Measurements from ENCODE around the gene DPP6.

DPP6 gene

DNA sequence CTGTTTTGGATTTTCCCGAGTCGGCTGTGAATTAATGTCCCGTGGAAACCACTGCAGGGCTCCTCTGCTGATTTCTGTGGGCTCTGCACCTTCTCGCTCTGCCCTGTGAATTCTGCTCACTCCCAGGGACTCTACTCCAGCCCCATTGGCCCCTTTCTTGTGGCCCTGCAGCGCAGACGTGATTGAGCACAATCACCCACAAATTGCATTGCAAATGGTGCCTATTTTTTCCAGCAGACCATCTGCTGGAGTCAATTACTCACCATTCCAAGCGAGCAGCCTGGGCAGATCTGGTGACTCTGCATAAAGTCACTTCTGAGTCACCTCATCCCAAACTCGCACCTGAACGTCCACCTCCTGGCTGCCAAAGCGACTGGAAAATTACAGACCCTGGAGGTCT, 714.9 kb downstream of the DPP6 start:
- no peak for DNase-seq (ENCODE audit: low read depth, low spot score)

- no peak for DNase-seq (ENCODE audit: low read depth, low spot score)
Observed at GRCh38 chr7:154767821-154768415, 715.7 kb downstream of the DPP6 start.

- no peak for DNase-seq (ENCODE audit: low read depth, low spot score)
Observed at GRCh38 chr7:154769001-154769400, 716.8 kb downstream of the DPP6 start.

GRCh38 chr7:154769527-154769926, 717.3 kb downstream of the DPP6 start:
- no peak for DNase-seq (ENCODE audit: low read depth, low spot score)

- DNase-seq (ENCODE audit: low read depth, low spot score) = no peak
Observed at GRCh38 chr7:154770361-154770760, 718.2 kb downstream of the DPP6 start.

DNA sequence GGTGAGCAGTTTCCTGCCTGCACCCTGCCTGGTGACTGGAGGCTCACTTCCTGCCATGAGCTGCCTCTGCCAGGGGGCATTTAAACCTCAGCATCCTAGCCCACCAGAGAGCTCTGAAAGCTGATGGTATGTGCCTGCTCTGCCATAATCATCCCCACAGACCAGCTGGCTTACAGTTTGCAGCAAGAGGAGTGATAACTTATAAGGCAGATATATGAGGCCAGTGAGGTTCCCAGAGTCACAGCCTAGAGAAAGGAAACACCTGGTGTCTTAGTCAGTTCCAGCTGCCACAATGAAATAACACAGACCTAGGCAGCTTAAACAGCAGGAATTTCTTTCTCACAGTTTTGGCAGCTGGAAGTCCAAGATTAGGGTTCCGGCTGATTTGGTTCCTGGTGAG, 718.8 kb downstream of the DPP6 start:
- no peak for DNase-seq (ENCODE audit: low read depth, low spot score)

- no peak for DNase-seq (ENCODE audit: low read depth, low spot score)
Observed at GRCh38 chr7:154774303-154774969, 722.2 kb downstream of the DPP6 start.

DNA sequence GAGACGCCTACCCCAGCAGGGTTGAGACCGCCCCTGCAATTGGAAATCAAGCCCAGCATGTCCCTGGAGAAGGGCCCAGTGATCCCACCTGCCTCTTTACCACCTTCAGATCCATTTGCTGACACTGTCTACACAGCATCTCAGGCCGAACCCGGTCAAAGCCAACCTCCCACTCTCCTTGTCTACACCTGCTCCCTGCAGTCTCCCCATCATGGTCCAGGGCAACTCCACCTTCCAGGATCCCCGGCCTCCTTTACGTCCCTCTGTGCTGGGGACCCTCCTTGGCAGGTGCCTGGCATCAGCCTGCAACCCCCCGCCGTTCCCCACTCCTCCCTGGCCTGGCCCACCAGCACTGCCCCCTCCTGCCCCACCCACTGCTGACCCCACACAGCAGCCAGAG, 723.5 kb downstream of the DPP6 start:
- no peak for DNase-seq (ENCODE audit: low read depth, low spot score)

- no peak for DNase-seq (ENCODE audit: low read depth, low spot score)
Observed at GRCh38 chr7:154776350-154776749, 724.2 kb downstream of the DPP6 start.

DNA sequence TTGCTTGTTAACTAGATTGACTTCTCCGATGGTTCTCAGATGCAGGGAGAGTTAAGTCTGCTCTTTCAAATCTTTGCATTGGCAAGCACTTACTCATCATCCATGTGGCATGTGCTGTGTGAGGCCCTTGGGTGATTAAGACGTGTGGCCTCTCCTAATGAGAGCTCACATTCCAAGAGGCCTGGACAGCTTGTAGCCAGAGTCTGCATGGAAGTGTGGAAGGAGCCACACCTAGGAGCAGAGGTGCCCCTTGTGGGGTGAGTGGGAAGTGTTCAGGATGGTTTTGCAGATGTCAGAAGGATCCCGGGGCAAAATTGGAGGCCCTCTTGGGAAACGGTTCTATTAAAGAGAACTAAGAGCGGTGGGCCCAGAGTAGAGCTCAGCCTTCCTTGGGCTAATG, 724.8 kb downstream of the DPP6 start:
- DNase-seq (ENCODE audit: low read depth, low spot score) = no peak

DNA sequence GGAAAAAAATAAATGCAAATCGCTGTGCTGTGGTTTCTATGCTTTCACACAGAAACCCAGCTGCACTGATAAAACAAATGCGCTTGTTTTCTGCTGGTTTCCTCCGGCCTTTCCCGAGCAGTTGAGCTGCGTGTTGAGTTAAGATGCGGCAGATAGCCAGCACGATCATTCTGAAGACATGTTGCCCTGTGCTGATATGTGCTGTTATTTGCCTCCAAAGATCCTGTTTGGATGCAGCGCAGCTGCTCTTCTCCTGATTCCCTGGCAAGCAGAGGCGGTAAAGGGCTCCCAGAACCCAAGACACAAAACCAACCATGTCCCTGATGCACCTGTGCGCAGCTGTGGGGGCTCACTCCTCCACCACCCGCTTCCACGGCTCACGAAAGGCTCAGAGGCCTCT, 725.3 kb downstream of the DPP6 start:
- DNase-seq (ENCODE audit: low read depth, low spot score) = no peak

- no peak for DNase-seq (ENCODE audit: low read depth, low spot score)
Observed at GRCh38 chr7:154777908-154778307, 725.7 kb downstream of the DPP6 start.

DNA sequence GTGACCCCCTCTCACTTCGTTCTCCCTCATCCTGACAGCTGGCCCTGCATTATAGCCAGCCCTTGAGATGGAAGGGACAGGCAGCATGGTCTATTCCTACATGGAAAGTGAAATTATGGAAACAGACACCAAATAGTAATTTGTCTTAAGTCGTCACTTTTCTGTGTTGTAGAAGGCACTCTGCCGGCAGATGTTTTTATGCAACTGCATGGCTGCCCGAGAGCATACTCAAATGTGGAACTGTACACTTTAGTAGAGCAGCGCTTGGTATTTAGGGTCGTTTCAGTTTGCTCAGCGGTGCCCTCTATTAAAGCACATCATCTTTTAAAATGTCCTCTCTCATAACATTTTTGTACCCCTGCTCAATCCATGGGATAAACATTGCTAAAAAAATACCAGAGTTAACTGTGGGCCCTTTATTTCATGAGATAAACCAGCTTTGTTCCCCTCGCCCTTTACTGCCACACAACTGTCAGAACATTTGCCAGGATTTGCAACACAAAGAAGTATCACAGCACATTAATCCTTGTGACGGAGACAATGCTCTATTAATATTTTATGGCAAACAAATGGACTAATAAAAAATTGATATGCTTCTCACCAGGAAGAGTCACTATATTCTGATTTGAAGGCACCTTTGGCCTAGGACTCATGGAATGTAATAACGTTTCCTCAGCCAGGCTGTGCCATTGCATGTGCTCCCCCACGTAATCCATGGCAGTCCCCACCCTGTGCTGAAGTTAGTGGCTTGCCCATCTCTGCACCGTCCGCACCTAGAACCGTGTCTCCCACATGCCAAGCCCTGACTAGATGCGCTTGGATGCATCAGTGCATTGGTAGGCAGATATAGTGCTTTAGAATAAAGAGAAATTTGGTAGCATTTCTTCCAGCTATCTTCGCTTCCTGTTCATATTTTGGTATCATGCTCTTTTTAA, 729.4 kb downstream of the DPP6 start:
- no peak for DNase-seq (ENCODE audit: low read depth, low spot score)

DNA sequence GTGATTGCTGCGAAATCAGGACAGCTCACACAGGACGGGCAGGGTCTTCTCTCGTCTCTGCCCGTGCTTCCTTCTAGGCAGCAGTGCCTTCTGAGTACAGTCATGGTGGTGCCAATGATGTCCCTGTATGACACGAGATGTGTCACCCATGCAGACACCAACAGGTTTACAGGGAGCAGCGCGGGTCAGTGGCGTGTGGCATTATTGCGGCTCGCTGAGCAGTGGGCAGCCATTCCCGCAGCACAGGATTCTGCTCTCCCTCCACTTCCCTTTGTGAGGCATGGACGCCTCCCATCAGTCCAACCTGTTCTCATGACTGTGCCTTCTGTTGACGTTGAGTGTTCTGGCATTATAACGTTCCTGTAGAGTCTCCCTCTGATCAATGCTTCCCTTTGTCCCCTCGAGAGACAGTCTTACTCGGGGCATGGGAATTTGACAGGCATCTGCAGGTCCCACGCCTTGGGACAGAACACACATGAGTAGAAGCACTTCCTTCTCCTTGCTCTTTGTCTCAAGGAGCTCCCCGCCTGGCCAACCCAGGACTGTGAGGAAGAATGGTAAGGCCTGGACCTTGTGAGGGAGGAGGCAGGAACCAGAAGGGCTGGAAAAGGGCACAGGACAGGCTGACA, 731.2 kb downstream of the DPP6 start:
- no peak for DNase-seq (ENCODE audit: low read depth, low spot score)

DNA sequence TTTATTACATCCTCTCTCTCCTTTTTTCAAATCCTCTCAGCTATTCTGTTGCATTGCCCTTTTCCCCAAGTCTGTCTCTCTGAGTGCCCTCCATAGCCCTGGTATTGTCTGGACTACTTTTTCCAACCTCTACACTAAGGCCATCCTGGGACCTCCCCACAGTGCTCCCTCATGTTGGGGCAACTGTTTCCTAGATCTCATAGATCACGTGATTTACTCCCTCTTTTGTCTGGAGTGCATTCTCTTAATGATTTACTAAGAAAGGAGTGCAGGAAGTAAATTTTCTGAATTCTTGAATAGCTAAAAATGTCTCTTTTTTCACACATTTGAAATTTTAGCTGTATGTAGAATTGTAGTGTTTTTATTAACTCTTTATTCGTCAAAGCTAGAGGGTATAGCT, 733.7 kb downstream of the DPP6 start:
- no peak for DNase-seq (ENCODE audit: low read depth, low spot score)

- DNase-seq (ENCODE audit: low read depth, low spot score) = no peak
Observed at GRCh38 chr7:154789404-154789803, 737.2 kb downstream of the DPP6 start.

DNA sequence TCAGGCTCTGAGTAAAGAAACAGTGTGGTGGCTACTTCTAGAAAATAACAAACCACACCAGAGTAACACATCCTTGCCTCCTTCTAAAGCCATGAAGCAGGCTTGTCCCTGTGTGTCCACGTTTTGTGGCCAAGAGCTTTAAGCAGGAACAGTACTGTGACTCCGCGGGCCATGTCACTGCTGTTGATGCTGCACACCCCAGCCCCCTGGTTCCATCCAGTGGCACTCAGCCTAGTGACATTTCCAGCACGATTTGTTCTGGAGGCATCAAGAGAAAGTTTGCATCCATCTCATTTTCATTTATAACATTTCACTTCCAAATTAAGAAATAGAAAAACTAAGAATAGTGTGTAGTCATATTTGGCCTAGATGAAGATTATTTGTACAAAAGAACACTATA, 739.4 kb downstream of the DPP6 start:
- no peak for DNase-seq (ENCODE audit: low read depth, low spot score)

DNA sequence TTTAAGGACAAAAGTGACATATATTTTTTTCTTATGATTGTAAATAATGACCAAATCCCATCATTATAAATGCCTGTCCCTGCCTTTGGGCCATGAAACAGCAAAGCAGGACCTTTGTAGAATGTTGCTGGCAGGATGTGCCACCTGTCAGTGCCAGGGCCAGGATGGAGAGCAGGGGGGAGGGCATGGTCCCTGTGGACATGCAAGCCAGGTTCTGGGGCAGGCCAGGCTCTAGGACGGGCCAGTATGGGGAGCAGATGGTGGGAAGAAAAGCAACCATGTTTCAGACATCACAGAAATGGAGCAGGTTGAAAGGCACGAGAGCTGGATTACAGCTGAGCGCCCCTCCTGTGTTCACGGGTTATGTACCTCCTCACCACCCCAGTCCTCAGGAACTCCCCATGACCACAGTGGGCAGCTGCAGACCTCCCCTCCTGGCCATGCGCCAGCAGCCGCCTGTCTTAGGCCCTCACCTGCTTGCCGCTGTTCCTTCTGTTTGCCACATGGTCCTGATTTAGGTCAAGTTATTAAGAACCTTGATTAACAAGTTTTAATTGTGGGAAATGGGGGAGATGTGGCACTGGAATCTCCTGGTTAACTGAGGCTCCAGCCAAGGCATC, 740.3 kb downstream of the DPP6 start:
- no peak for DNase-seq (ENCODE audit: low read depth, low spot score)

DNA sequence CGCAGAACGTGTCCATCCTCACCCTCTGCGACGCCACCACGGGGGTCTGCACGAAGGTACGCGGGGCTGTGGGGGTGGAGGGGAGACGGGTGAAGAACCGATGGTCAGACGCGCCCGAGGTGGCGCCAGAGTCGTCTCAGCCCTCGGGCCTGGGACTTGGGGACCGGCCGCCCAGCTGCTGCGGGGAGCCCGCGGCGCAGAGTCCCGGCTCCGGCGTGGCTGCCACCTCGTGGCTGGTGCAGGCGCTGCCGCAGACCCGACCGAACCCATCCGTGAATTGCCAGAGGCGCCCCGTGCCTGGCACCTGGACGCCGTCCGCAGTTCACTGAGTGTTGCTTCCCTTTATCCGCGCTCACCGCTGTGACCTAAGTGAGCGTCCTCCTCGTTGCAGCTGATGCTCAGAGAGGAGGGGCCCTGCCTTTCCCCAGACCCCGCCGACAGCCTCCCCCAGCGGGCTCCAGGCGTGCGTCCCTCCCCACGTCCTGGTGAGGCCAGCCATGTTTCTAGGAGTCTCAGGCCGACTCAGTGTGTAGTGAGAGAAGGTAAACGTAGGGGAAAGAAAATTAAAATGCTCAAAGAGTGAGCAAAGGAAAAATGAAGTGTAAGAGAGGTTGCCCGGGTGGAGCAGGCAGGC, 742.1 kb downstream of the DPP6 start:
- DNase-seq (ENCODE audit: low read depth, low spot score) = no peak

DNA sequence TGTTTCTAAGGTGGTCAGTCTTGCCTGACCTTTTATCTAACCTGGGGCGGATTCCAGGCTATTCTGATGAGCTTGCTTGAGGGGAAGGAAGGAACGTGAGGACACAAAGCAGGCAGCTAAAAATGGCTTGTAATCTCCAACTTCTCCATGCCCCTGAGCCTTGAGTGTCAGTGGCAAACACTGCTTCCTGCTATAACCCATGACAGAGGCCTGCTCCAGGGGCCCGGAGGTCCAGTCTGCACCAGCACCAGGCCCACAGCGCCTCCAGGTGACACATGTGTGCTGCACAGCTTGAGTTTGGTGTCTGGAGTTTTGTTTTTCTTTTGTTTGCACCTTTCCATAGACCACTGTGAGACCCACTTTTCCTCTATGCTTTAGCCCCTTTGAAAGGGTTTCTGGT, 742.8 kb downstream of the DPP6 start:
- no peak for DNase-seq (ENCODE audit: low read depth, low spot score)

DNA sequence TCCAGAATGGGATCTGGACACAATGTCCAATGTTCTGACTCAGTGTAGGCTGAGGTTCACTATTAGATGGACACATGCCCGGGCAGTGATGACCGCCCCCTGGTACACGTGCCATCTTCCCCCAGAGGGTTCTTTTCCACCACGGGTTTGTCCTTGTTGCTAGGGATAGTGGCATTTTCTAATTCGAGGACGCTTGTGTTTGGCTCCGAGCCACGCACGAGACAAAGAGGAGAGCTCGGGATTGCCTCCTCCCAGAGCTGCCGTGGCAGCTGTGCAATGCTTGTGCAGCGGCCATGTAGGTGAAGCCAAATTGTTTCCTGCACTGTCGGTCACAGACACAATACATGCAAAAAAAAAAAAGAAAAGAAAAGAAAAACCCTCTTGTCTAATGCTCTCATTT, 743.2 kb downstream of the DPP6 start:
- DNase-seq (ENCODE audit: low read depth, low spot score) = no peak
